Measurements from ENCODE around the gene TEX12.

TEX12 gene

DNA sequence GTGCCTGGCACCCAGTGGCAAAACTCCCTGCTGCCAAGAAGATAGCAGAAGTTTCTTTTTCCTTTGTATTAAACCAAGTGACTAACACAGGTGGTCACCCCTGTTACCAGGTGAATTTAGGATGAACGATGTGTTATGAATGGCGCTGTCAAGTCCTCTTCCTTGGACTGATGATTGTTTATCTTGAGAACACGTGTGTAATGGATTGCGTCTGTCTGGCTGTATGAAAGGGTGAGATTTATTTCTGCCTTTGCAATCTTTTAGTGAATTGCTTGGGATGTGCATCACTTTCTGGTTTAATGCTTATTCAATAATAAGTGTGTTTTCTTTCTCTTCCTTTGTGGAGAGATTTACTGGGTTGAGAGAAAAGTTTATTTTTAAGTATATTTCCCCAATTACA, 44.0 kb upstream of the TEX12 start:
- no peak for ATAC-seq
- TF ChIP-seq CSDC2 (CRISPR knock-in tag; IDR thresholded peaks at IDR 0.05) (no peak), ISL1 (CRISPR knock-in tag; IDR thresholded peaks at IDR 0.05) (peak; percentile 36; the same call in 1 of the 2 replicates)

DNA sequence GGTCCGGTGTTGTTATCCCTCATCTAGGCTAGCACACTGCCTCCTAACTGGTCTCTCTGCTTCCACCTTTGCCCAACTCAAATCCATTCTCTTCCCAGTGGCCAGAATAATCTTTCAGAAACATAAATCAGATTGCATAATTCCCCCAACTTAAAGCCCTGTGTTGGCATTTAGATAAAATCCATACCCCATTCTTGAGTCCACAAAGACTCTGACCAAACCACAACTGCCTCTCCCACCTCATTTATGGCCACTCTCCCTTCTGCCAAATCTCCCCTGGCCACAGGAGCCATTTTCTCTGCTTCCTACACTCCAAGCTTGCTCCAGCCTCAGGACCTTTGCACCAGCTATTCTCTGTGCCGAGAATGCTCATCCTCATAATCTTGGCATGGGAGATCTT, 40.1 kb upstream of the TEX12 start:
- TF ChIP-seq ESRRG (CRISPR knock-in tag; IDR thresholded peaks at IDR 0.05) = no peak
- TF ChIP-seq CSDC2 (CRISPR knock-in tag; IDR thresholded peaks at IDR 0.05) = no peak
- TF ChIP-seq ISL1 (CRISPR knock-in tag; IDR thresholded peaks at IDR 0.05) = no peak
- TF ChIP-seq, protein P1, sequence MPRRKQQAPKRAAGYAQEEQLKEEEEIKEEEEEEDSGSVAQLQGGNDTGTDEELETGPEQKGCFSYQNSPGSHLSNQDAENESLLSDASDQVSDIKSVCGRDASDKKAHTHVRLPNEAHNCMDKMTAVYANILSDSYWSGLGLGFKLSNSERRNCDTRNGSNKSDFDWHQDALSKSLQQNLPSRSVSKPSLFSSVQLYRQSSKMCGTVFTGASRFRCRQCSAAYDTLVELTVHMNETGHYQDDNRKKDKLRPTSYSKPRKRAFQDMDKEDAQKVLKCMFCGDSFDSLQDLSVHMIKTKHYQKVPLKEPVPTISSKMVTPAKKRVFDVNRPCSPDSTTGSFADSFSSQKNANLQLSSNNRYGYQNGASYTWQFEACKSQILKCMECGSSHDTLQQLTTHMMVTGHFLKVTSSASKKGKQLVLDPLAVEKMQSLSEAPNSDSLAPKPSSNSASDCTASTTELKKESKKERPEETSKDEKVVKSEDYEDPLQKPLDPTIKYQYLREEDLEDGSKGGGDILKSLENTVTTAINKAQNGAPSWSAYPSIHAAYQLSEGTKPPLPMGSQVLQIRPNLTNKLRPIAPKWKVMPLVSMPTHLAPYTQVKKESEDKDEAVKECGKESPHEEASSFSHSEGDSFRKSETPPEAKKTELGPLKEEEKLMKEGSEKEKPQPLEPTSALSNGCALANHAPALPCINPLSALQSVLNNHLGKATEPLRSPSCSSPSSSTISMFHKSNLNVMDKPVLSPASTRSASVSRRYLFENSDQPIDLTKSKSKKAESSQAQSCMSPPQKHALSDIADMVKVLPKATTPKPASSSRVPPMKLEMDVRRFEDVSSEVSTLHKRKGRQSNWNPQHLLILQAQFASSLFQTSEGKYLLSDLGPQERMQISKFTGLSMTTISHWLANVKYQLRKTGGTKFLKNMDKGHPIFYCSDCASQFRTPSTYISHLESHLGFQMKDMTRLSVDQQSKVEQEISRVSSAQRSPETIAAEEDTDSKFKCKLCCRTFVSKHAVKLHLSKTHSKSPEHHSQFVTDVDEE (CRISPR knock-in tag; IDR thresholded peaks at IDR 0.05) = no peak
- no peak for TF ChIP-seq ZNF8 (CRISPR knock-in tag; IDR thresholded peaks at IDR 0.05)
- no peak for TF ChIP-seq GLIS3 (CRISPR knock-in tag; IDR thresholded peaks at IDR 0.05)
- no peak for TF ChIP-seq OSR1 (CRISPR knock-in tag; IDR thresholded peaks at IDR 0.05)
- TF ChIP-seq ARNTL (CRISPR knock-in tag; IDR thresholded peaks at IDR 0.05; ENCODE audit: borderline replicate concordance, low read depth) = no peak
- no peak for TF ChIP-seq ZNF70 (CRISPR knock-in tag; IDR thresholded peaks at IDR 0.05)
- no peak for TF ChIP-seq TOX (CRISPR knock-in tag; IDR thresholded peaks at IDR 0.05; ENCODE audit: borderline replicate concordance)
- no peak for TF ChIP-seq ZFP3 (CRISPR knock-in tag; IDR thresholded peaks at IDR 0.05)
- TF ChIP-seq SNAI2 (CRISPR knock-in tag; IDR thresholded peaks at IDR 0.05) = no peak
- TF ChIP-seq, protein P2, sequence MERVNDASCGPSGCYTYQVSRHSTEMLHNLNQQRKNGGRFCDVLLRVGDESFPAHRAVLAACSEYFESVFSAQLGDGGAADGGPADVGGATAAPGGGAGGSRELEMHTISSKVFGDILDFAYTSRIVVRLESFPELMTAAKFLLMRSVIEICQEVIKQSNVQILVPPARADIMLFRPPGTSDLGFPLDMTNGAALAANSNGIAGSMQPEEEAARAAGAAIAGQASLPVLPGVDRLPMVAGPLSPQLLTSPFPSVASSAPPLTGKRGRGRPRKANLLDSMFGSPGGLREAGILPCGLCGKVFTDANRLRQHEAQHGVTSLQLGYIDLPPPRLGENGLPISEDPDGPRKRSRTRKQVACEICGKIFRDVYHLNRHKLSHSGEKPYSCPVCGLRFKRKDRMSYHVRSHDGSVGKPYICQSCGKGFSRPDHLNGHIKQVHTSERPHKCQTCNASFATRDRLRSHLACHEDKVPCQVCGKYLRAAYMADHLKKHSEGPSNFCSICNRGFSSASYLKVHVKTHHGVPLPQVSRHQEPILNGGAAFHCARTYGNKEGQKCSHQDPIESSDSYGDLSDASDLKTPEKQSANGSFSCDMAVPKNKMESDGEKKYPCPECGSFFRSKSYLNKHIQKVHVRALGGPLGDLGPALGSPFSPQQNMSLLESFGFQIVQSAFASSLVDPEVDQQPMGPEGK (CRISPR knock-in tag; IDR thresholded peaks at IDR 0.05; ENCODE audit: borderline replicate concordance) = no peak
- TF ChIP-seq, protein P3, sequence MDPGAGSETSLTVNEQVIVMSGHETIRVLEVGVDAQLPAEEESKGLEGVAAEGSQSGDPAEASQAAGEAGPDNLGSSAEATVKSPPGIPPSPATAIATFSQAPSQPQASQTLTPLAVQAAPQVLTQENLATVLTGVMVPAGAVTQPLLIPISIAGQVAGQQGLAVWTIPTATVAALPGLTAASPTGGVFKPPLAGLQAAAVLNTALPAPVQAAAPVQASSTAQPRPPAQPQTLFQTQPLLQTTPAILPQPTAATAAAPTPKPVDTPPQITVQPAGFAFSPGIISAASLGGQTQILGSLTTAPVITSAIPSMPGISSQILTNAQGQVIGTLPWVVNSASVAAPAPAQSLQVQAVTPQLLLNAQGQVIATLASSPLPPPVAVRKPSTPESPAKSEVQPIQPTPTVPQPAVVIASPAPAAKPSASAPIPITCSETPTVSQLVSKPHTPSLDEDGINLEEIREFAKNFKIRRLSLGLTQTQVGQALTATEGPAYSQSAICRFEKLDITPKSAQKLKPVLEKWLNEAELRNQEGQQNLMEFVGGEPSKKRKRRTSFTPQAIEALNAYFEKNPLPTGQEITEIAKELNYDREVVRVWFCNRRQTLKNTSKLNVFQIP (CRISPR knock-in tag; IDR thresholded peaks at IDR 0.05; ENCODE audit: borderline replicate concordance, low read depth) = no peak
- TF ChIP-seq ZFP30 (CRISPR knock-in tag; IDR thresholded peaks at IDR 0.05) = no peak
- no peak for TF ChIP-seq PPARA (CRISPR knock-in tag; IDR thresholded peaks at IDR 0.05; ENCODE audit: borderline replicate concordance)
- no peak for ATAC-seq

DNA sequence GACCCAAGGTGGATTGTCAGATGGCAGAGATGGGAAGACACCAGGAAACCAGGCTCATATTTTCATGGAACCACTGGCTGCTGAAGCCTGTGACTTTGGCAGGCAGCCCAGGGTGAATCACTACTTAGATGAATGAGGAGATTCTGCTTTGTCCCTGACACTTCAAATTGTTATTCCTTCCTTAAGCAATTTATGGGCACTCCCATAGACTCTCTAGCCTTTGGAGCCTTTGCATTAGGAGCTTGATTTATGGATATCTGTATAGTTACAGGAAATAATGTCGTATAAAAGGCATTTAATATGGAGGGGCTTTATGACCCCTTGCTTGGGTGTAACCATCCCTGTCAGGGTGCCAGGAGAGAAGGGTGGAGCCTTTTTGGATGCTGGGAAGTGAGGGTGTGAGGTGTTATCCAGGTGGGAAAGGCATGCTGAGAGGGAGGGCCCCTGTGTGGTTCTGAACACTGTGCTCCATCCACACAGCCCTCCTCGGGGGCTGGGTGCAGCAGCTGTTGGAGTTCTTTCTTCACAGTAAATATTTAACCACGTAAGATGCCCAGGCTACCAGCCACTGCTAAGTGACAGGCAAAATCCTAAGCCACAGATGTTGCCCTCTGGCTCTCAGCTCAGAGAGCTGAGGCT, 38.6 kb upstream of the TEX12 start:
- TF ChIP-seq PPARA (CRISPR knock-in tag; IDR thresholded peaks at IDR 0.05; ENCODE audit: borderline replicate concordance) (no peak), ZNF8 (CRISPR knock-in tag; IDR thresholded peaks at IDR 0.05) (no peak), OSR1 (CRISPR knock-in tag; IDR thresholded peaks at IDR 0.05) (no peak), CSDC2 (CRISPR knock-in tag; IDR thresholded peaks at IDR 0.05) (no peak), ZFP3 (CRISPR knock-in tag; IDR thresholded peaks at IDR 0.05) (0 out of 2 replicates have a peak, but pooled peaks have one; percentile 3), TOX (CRISPR knock-in tag; IDR thresholded peaks at IDR 0.05; ENCODE audit: borderline replicate concordance) (no peak; the same call in 1 of the 2 replicates), ISL1 (CRISPR knock-in tag; IDR thresholded peaks at IDR 0.05) (peak; percentile 85)
- TF ChIP-seq, protein P2 (CRISPR knock-in tag; IDR thresholded peaks at IDR 0.05; ENCODE audit: borderline replicate concordance) = peak; percentile 61; the same call in 1 of the 2 replicates
- peak; percentile 96 for ATAC-seq

DNA sequence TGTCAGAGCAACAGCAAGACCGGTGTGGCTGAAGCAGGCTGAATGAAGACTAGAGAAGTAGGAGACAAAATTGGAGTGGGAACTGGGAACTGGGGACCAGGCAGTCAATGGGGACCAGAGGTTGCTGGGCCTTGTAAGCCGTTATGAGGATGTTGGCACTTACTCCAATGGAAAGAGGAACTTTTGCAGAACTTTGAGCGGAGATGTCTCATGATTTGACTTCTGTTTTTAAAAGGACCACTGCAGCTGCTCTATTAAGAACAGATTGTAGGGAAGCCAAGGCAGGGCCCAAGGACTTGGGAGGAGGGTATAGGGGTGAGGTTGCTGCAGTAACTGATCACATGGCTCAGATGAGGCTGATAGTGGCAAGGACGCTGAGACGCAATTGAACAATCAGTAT, 37.5 kb upstream of the TEX12 start:
- no peak for ATAC-seq
- TF ChIP-seq BACH2 (CRISPR knock-in tag; IDR thresholded peaks at IDR 0.05; ENCODE audit: borderline replicate concordance) (no peak), TCF4 (CRISPR knock-in tag; IDR thresholded peaks at IDR 0.05; ENCODE audit: borderline replicate concordance) (no peak), PPARA (CRISPR knock-in tag; IDR thresholded peaks at IDR 0.05; ENCODE audit: borderline replicate concordance) (no peak), ZC3H10 (CRISPR knock-in tag; IDR thresholded peaks at IDR 0.05) (no peak), ZFP3 (CRISPR knock-in tag; IDR thresholded peaks at IDR 0.05) (no peak), ISL1 (CRISPR knock-in tag; IDR thresholded peaks at IDR 0.05) (no peak), TOX (CRISPR knock-in tag; IDR thresholded peaks at IDR 0.05; ENCODE audit: borderline replicate concordance) (no peak), ZNF565 (CRISPR knock-in tag; conservative IDR thresholded peaks at IDR 0.05; ENCODE audit: low read depth) (no peak)
- TF ChIP-seq, protein P3 (CRISPR knock-in tag; IDR thresholded peaks at IDR 0.05; ENCODE audit: borderline replicate concordance, low read depth) = no peak
- TF ChIP-seq, protein P1 (CRISPR knock-in tag; IDR thresholded peaks at IDR 0.05) = no peak
